Mesothelial cell of epicardium (in vitro differentiated cells): ENCODE data around the gene MALAT1. TPM values are rescaled to one million over a fixed set of nuclear protein-coding genes. Genes with fewer than 3 reads are reported as not detected.

Experiments used
- DNase-seq, 2 experiments: peaks; one replicate each; pipeline ENCODE4 v3.0.0; 2021; ENCODE audit warnings: low spot score in 2 of 2; ENCODE audit not compliant: unreplicated experiment in 2 of 2
- H3K27ac Mint-ChIP-seq: 2 replicates; pipeline ENCODE4 v1.8.0; 2021; ENCODE audit warnings: mixed read lengths
- H3K27me3 Mint-ChIP-seq: 2 replicates; pipeline ENCODE4 v1.8.0; 2021; ENCODE audit warnings: low read depth, mixed read lengths
- H3K36me3 Mint-ChIP-seq: 2 replicates; pipeline ENCODE4 v1.8.0; 2021; ENCODE audit warnings: mixed read lengths
- H3K4me1 Mint-ChIP-seq: 2 replicates; pipeline ENCODE4 v1.8.0; 2021; ENCODE audit warnings: mixed read lengths
- H3K4me3 Mint-ChIP-seq: 2 replicates; pipeline ENCODE4 v1.8.0; 2021; ENCODE audit warnings: mild to moderate bottlenecking, moderate library complexity, mixed read lengths
- H3K9me3 Mint-ChIP-seq: 2 replicates; pipeline ENCODE4 v1.8.0; 2021; ENCODE audit warnings: mixed read lengths
- total RNA-seq: library from RNA; stranded (reverse); gene quantifications from 3 replicates; pipeline ENCODE4 v1.2.1, GENCODE V29; 2021
- TF ChIP-seq, protein P1 (sequence below): fragments of 200-600 bp; sonication (generic); IDR thresholded peaks from one replicate; pipeline ENCODE4 v1.5.0; 2021; ENCODE audit warnings: antibody characterized with exemption; ENCODE audit not compliant: unreplicated experiment

Gene MALAT1
- total RNA-seq, 1 donor from 2014 or later = 16,172 TPM

DNA sequence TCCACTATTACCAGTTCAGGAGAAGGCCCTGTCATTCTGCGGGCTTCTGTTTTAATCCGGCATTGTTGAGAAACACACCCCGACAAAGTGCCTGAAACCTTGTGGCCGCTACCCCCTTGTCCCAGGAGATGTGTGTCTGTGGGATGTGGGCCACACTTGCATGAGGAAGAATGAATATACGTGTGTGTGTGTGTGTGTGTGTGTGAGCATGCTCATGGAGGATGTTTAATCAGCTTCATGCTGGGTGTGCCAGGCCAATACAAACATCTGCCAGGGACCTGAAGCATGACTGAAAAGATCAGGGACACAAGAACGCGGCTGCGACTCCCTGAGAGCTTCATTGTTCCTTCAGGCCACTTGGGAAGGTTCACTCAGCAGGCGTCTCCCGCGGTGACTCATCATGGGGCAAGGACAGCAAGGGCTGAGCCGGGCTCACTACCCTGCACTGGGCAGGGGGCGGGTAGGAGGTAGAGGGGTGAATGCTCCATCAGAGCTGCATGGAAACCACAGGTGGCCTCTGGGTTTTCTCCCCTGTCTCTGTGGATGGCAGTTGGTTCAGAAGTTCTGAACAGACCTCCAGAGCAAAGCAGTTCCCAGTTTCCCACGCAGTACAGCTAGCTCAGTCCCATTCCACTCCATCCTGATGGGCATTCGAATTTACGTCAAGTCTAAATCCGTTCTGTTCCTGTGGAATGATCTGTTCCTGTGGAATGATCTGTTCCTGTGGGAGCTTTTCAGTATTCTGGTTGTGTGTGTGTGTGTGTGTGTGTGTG lies 7.0 kb upstream of the MALAT1 start:
- TF ChIP-seq, protein P1, sequence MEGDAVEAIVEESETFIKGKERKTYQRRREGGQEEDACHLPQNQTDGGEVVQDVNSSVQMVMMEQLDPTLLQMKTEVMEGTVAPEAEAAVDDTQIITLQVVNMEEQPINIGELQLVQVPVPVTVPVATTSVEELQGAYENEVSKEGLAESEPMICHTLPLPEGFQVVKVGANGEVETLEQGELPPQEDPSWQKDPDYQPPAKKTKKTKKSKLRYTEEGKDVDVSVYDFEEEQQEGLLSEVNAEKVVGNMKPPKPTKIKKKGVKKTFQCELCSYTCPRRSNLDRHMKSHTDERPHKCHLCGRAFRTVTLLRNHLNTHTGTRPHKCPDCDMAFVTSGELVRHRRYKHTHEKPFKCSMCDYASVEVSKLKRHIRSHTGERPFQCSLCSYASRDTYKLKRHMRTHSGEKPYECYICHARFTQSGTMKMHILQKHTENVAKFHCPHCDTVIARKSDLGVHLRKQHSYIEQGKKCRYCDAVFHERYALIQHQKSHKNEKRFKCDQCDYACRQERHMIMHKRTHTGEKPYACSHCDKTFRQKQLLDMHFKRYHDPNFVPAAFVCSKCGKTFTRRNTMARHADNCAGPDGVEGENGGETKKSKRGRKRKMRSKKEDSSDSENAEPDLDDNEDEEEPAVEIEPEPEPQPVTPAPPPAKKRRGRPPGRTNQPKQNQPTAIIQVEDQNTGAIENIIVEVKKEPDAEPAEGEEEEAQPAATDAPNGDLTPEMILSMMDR = no peak
- DNase-seq = no peak
- no peak overlapping the region for H3K4me3 Mint-ChIP-seq
- H3K27me3 Mint-ChIP-seq = no peaks in the 10 kb centered on the region
- H3K27ac Mint-ChIP-seq = peak overlapping the region; percentile 100
- H3K4me1 Mint-ChIP-seq = peaks cover 89% of the 10 kb centered on the region
- H3K36me3 Mint-ChIP-seq = no peaks in the 10 kb centered on the region
- no peaks in the 10 kb centered on the region for H3K9me3 Mint-ChIP-seq

DNA sequence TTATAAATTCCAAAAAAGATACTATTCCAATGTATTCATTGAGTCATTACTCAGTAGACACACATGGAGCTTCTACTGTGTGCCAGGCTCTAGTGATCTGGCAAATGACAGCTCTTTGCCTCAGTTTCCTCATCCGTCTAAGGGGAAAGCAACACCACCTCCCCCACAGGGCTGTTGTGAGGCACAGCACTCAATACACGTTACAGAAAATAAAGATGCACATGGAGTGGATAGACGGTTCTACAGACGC lies 6.5 kb upstream of the MALAT1 start:
- DNase-seq = no peak
- Mint-ChIP-seq H3K4me3 (no peak overlapping the region), H3K27ac (peak overlapping the region; percentile 100), H3K27me3 (no peaks in the 10 kb centered on the region), H3K36me3 (no peaks in the 10 kb centered on the region), H3K9me3 (no peaks in the 10 kb centered on the region), H3K4me1 (peaks cover 89% of the 10 kb centered on the region)
- TF ChIP-seq, protein P1 = no peak

DNA sequence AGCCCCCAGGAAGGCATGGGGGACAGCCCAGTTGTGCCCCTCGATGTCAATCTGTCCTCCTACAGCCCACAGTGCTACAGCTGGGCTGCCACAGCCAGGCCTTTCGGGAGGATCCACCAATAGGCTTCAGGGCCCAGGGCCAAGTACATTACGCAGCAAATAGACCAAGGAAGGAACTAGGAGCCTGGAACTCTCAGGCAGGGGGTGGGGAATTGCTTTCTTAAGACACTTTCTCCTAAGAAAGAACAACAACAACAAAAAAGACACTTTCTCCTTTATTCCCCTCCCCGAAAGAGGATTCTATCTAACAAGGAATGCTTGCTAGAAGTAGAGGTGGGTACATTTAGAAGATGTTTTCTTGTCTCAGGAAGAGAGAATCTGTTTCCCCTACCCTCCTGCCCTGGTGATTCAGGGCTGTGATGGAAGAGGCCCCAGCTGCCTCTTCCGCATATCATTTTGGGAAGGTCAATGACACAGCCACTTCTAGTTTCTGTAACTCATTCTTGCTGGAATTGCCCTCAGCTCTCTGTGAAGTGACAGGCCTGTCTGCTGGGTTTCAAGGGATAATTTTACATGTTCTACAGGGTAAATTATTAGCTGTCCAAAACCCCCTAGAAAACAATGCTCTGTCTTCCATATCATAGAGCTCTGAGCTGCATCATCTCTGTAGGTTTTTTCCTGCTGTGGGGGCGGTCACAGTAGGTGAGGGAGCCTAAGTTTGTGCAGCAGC lies 6.0 kb upstream of the MALAT1 start:
- Mint-ChIP-seq H3K4me3 (no peak overlapping the region), H3K4me1 (peaks cover 87% of the 10 kb centered on the region), H3K36me3 (no peaks in the 10 kb centered on the region), H3K27me3 (no peaks in the 10 kb centered on the region), H3K27ac (peak overlapping the region; percentile 100), H3K9me3 (no peaks in the 10 kb centered on the region)
- TF ChIP-seq, protein P1 = no peak
- no peak for DNase-seq

DNA sequence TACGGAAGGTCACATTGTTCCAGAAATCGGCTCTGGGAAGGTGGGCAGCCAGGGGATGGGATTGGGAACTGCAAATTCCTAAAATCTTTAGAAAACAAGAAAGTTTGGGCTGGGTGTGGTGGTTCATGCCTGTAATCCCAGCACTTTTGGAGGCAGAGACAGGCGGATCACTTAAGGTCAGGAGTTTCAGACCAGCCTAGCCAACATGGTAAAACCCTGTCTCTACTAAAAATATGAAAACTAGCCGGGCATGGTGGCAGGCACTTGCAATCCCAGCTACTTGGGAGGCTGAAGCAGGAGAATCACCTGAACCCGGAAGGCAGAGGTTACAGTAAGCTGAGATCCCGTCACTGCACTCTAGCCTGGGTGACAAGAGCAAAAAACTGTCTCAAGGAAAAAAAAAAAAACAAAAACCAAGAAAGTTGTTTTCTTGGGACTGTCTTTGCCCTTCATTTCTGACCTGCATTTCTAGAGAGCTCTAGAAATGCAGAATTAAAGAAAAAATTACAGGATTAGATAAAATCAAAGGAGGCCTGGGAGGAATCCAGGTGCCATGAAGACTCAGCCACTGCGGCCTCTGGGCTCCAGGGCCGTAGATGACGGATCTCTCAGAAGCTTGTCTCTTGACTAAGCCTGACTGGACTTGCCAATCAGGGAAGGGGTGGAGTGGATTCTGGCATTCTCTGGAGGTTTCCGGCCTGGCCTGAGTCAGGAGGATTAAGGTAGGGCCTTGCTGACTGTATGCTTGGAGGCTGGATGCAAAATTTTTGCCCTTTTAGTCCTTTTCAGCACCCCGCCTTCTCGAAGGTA lies 5.3 kb upstream of the MALAT1 start:
- H3K27me3 Mint-ChIP-seq = no peaks in the 10 kb centered on the region
- no peaks in the 10 kb centered on the region for H3K36me3 Mint-ChIP-seq
- H3K9me3 Mint-ChIP-seq = no peaks in the 10 kb centered on the region
- TF ChIP-seq, protein P1 = no peak
- peak overlapping the region; percentile 100 for H3K27ac Mint-ChIP-seq
- DNase-seq = no peak
- no peak overlapping the region for H3K4me3 Mint-ChIP-seq
- H3K4me1 Mint-ChIP-seq = peaks cover 79% of the 10 kb centered on the region

DNA sequence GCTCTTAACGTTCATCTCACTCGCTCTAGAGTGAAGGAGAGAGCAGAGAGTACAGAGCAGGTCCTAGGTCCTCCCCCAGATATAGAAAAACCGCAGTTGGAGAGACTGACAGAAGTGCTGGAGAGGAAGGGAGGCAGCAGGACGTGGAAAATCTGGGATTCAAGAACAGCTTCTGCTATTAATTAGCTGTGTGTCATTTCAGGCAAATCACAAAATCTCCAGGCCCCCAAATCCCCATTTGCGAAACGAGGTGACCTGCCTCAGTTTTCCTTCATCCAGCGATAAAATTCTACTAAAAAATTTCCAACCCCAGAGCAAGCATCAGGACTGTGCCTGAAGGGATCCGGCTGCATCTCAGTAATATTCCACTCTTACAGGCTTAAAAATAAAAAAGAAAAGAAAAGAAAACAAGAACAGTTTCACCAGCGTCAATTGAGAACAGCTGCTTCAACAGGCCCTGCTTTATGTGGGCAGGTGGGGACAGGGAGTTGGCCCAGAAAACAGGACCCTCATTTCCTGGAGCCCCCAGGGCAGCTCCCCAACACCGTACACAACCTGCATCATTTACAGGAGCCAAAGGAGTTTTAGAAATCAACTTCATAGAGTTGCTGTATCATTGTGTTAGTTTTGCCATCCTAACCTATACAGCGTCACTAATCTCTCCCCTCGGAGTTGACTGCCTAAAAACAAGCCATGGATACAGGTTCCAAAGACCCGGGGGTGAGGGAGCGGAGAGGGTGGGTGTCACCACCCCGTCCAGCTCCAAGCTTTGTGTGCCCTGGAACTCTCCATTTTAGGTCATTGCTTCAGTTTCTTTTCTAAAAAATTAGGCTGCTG lies 2.3 kb upstream of the MALAT1 start:
- Mint-ChIP-seq H3K9me3 (no peaks in the 10 kb centered on the region), H3K4me1 (peaks cover 50% of the 10 kb centered on the region), H3K27me3 (no peaks in the 10 kb centered on the region), H3K36me3 (no peaks in the 10 kb centered on the region), H3K4me3 (no peak overlapping the region), H3K27ac (no peak overlapping the region)
- TF ChIP-seq, protein P1 = no peak
- no peak for DNase-seq
